HEK293T (cell line): ENCODE data around the gene F8A2.
"Not testable (repeated sequence)": the region's sequence is repeated elsewhere in the genome, so short reads cannot be mapped to it uniquely, and the experiment has no call there.

Experiments
- CTCF ChIA-PET: fragments of 350-600 bp; formaldehyde crosslinking; extraction: SDS; loops from one replicate; lab custom pipeline; 2021; ENCODE audit warnings: antibody characterized with exemption, inconsistent platforms; lab: Yijun Ruan, JAX
- POLR2A ChIA-PET: fragments of 350-600 bp; formaldehyde crosslinking; extraction: SDS; loops from one replicate; lab custom pipeline; 2020; ENCODE audit warnings: antibody characterized with exemption, inconsistent platforms; lab: Yijun Ruan, JAX
- DNase-seq: peaks from one replicate; pipeline ENCODE4 v3.0.0; 2012; ENCODE audit warnings: mixed read lengths; ENCODE audit errors: extremely low spot score
- ARNT ChIP-seq: fragments of 450-650 bp; IDR thresholded peaks from 2 replicates; pipeline ENCODE4 v1.6.1; 2017; ENCODE audit warnings: mild to moderate bottlenecking
- BHLHE40 ChIP-seq: fragments of 450-650 bp; IDR thresholded peaks from 2 replicates; pipeline ENCODE4 v1.6.1; 2016; ENCODE audit warnings: mild to moderate bottlenecking, moderate library complexity, borderline replicate concordance
- CTBP1 ChIP-seq: fragments of 450-650 bp; IDR thresholded peaks from 2 replicates; pipeline ENCODE4 v1.6.1; 2016; ENCODE audit warnings: borderline replicate concordance
- ELF4 ChIP-seq: fragments of 450-650 bp; IDR thresholded peaks from 2 replicates; pipeline ENCODE4 v1.6.1; 2017; ENCODE audit warnings: antibody characterized with exemption
- FOXA1 ChIP-seq: fragments of 450-650 bp; IDR thresholded peaks from 2 replicates; pipeline ENCODE4 v1.6.1; 2016; ENCODE audit warnings: mild to moderate bottlenecking
- FOXK2 ChIP-seq: fragments of 450-650 bp; IDR thresholded peaks from 2 replicates; pipeline ENCODE4 v1.6.1; 2016; ENCODE audit warnings: mild to moderate bottlenecking
- FOXM1 ChIP-seq: fragments of 450-650 bp; IDR thresholded peaks from 2 replicates; pipeline ENCODE4 v1.6.1; 2017; ENCODE audit warnings: mild to moderate bottlenecking, borderline replicate concordance
- HDGF ChIP-seq: fragments of 450-650 bp; IDR thresholded peaks from 2 replicates; pipeline ENCODE4 v1.6.1; 2017; ENCODE audit warnings: antibody characterized with exemption, borderline replicate concordance
- L3MBTL2 ChIP-seq: fragments of 450-650 bp; conservative IDR thresholded peaks from 2 replicates; pipeline ENCODE4 v1.6.1; 2016; ENCODE audit warnings: mild to moderate bottlenecking
- LEF1 ChIP-seq: fragments of 450-650 bp; IDR thresholded peaks from 2 replicates; pipeline ENCODE4 v1.6.1; 2017; ENCODE audit warnings: mild to moderate bottlenecking, borderline replicate concordance
- NFRKB ChIP-seq: fragments of 450-650 bp; IDR thresholded peaks from 2 replicates; pipeline ENCODE4 v1.6.1; 2016; ENCODE audit warnings: mild to moderate bottlenecking, moderate library complexity
- SP1 ChIP-seq: fragments of 450-650 bp; IDR thresholded peaks from 2 replicates; pipeline ENCODE4 v1.6.1; 2017
- SUZ12 ChIP-seq: fragments of 450-650 bp; IDR thresholded peaks from 2 replicates; pipeline ENCODE4 v1.6.1; 2016; ENCODE audit warnings: mild to moderate bottlenecking
- TARDBP ChIP-seq: fragments of 450-650 bp; IDR thresholded peaks from 2 replicates; pipeline ENCODE4 v1.6.1; 2016
- ZNF384 ChIP-seq: fragments of 450-650 bp; IDR thresholded peaks from 2 replicates; pipeline ENCODE4 v1.6.1; 2016
- TF ChIP-seq, protein P1 (sequence below): fragments of 450-650 bp; IDR thresholded peaks from 2 replicates; pipeline ENCODE4 v1.6.1; 2016

Gene F8A2

GRCh38 chrX:155381843-155382528 is at the start of gene F8A2:
F8A2 (plus strand) TSS chrX:155382095; CDS start chrX:155382115, 20 bp downstream.
- DNase-seq, CTCF ChIA-PET, POLR2A ChIA-PET: not testable (repeated sequence)

- ChIA-PET CTCF (no interaction called here), POLR2A (no interaction called here)
- TF ChIP-seq NFRKB (no peak), ARNT (no peak), HDGF (no peak), SUZ12 (no peak), FOXM1 (no peak), SP1 (no peak), FOXK2 (no peak), L3MBTL2 (no peak), TARDBP (no peak), FOXA1 (no peak), CTBP1 (no peak)
- no peak for DNase-seq
Measured at GRCh38 chrX:155333544-155334100, 48.3 kb upstream of the F8A2 start.

GRCh38 chrX:155334486-155335336 is 47.2 kb upstream of the F8A2 start, which contains the start of gene CLIC2:
CLIC2 (minus strand) TSS chrX:155334614; CDS start chrX:155334427, 187 bp downstream.
- no peak for DNase-seq
- TF ChIP-seq SUZ12, result no peak
- no peak for TF ChIP-seq CTBP1
- no peak for TF ChIP-seq LEF1
- no peak for TF ChIP-seq HDGF
- TF ChIP-seq TARDBP, result no peak
- TF ChIP-seq FOXM1, result no peak
- no peak for TF ChIP-seq ELF4
- TF ChIP-seq, protein P1, sequence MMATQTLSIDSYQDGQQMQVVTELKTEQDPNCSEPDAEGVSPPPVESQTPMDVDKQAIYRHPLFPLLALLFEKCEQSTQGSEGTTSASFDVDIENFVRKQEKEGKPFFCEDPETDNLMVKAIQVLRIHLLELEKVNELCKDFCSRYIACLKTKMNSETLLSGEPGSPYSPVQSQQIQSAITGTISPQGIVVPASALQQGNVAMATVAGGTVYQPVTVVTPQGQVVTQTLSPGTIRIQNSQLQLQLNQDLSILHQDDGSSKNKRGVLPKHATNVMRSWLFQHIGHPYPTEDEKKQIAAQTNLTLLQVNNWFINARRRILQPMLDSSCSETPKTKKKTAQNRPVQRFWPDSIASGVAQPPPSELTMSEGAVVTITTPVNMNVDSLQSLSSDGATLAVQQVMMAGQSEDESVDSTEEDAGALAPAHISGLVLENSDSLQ, result no peak
- TF ChIP-seq SP1, result no peak
- TF ChIP-seq L3MBTL2, result no peak
- no peak for TF ChIP-seq FOXA1
- TF ChIP-seq ZNF384, result no peak
- TF ChIP-seq FOXK2, result no peak
- no peak for TF ChIP-seq NFRKB
- no peak for TF ChIP-seq ARNT
- TF ChIP-seq BHLHE40, result no peak
- POLR2A ChIA-PET, result no interaction called here
- CTCF ChIA-PET, result no interaction called here

DNA sequence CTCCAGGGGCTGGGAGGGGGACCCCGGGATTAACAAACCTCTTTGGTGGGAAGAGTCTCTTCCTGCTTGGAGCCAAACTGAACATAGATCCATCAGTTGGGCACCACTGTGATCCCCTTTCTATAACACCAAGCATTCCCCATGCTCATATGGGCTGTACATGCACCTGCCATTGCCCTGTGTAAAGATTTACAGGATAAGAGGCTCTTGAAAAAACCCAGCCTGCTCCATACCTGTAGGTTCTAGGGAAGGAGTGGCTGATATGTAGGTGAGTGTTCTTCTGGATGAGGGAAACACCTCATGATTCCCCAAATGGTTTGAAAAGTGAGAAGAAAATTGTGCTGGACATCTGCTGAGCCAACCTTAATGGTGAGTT is 46.6 kb upstream of the F8A2 start:
- POLR2A ChIA-PET, DNase-seq, CTCF ChIA-PET: not testable (repeated sequence)

GRCh38 chrX:155345689-155346088 is 36.2 kb upstream of the F8A2 start:
- DNase-seq, POLR2A ChIA-PET, CTCF ChIA-PET: not testable (repeated sequence)

DNA sequence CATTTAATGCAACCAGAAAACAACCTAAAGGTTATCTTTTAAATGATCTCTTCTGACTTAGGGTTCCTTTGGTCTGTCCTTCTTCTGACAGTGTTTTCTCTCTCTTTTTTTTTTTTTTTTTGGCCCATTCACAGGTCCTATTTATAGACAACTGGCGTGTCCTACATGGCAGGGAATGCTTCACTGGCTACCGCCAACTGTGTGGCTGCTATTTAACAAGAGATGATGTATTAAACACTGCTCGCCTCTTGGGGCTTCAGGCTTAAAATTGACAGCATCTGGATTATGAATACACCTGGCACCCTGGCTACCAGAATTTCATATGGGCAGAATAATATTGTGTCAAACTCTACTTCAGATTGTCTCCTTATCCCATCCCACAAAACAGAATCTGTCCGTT is 32.4 kb upstream of the F8A2 start:
- POLR2A ChIA-PET, CTCF ChIA-PET, DNase-seq: not testable (repeated sequence)

DNA sequence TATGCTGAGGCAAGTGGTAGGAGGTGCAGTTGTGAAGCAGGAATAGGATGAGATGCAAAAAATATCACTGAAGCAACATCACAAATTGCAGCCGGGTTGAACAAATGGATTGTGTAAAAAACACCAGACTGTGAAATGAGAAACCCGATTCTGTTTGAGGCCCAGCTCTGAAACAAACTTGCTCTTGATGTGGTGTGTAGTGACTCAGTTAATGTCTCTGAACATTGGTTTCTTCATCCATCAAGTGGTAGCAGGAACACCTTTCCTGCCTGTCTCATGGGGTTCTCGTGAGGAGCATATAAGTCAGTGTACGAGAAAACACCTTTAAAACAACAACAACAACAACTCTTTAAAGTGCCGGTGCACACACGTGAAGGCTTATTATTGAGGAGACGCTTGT is 18.2 kb upstream of the F8A2 start:
- POLR2A ChIA-PET, CTCF ChIA-PET, DNase-seq: not testable (repeated sequence)

DNA sequence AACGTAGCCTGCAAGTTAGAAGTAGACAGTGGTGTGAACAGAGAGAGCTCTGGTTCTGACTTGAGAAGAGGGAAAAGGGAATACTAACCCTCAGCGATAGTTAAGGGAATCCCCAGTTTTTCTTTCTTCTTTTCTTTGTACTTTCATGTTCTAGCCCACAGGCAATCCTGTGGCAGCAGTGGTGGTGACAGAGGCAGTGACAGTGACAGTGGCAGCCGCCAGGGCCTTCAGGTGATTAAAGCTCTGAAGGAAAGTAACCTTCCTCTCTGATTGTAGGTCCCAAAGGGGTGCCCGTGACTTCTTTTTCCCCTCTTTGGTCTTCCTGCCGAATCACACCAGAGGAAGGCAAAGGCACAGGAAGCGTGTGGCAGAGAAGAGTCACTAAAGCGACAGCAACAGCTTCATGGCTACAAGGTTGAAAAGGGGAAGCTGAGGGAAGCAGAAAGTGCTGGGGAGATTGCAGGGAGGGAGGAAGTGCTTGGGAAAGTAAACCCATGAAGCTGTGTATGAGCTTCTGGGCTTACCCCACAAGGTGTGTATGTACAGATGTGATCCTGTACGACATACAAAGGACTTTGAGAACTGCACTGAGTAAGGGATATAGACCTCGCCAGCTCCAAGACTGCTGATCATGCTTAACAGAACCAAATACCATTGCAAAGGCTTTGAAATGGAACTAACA is 8.0 kb upstream of the F8A2 start:
- CTCF ChIA-PET, DNase-seq, POLR2A ChIA-PET: not testable (repeated sequence)

- POLR2A ChIA-PET, CTCF ChIA-PET, DNase-seq: not testable (repeated sequence)
Measured at GRCh38 chrX:155379802-155380201, 2.1 kb upstream of the F8A2 start.

DNA sequence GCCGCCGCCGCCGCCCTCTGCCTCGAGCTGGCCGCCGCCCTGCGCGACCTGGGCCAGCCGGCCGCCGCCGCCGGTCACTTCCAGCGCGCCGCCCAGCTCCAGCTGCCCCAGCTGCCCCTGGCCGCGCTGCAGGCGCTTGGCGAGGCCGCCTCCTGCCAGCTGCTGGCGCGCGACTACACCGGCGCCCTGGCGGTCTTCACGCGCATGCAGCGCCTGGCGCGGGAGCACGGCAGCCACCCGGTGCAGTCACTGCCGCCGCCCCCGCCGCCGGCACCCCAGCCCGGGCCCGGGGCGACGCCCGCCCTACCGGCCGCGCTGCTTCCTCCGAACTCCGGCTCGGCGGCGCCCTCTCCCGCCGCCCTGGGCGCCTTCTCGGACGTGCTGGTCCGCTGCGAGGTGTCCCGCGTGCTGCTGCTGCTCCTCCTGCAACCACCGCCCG is 653 bp downstream of the F8A2 start:
- CTCF ChIA-PET, DNase-seq, POLR2A ChIA-PET: not testable (repeated sequence)
